Duodenal mucosa (tissue), 2 donors: Measurements from ENCODE around the gene SEL1L3.

ENCODE experiments used
- H3K27ac ChIP-seq: one replicate; pipeline ENCODE4 v1.7.0; 2013; ENCODE audit warnings: low read depth, low read length
- H3K27me3 ChIP-seq, 2 donors: one replicate each; pipeline ENCODE4 v1.7.0; 2013; ENCODE audit warnings: low read length in 2 of 2, control low read depth in 1 of 2; ENCODE audit not compliant: insufficient read depth in 2 of 2, control insufficient read depth in 1 of 2
- H3K36me3 ChIP-seq, 2 donors: one replicate each; pipeline ENCODE4 v1.7.0; 2013; ENCODE audit warnings: low read length in 2 of 2, control low read depth in 1 of 2; ENCODE audit not compliant: insufficient read depth in 2 of 2, control insufficient read depth in 1 of 2
- H3K4me1 ChIP-seq, 2 donors: one replicate each; pipeline ENCODE4 v1.7.0; 2013; ENCODE audit warnings: low read length in 2 of 2, control low read depth in 1 of 2; ENCODE audit not compliant: insufficient read depth in 2 of 2, control insufficient read depth in 1 of 2
- H3K4me3 ChIP-seq, 2 donors: one replicate each; pipeline ENCODE4 v1.7.0; 2013; ENCODE audit warnings: low read length in 2 of 2, low read depth in 1 of 2
- H3K9ac ChIP-seq, 2 donors: one replicate each; pipeline ENCODE4 v1.7.0; 2013; ENCODE audit warnings: low read length in 2 of 2, low read depth in 1 of 2
- H3K9me3 ChIP-seq, 2 donors: one replicate each; pipeline ENCODE4 v1.7.0; 2013; ENCODE audit warnings: low read length in 2 of 2, control low read depth in 1 of 2; ENCODE audit not compliant: control insufficient read depth in 1 of 2

SEL1L3 gene

DNA sequence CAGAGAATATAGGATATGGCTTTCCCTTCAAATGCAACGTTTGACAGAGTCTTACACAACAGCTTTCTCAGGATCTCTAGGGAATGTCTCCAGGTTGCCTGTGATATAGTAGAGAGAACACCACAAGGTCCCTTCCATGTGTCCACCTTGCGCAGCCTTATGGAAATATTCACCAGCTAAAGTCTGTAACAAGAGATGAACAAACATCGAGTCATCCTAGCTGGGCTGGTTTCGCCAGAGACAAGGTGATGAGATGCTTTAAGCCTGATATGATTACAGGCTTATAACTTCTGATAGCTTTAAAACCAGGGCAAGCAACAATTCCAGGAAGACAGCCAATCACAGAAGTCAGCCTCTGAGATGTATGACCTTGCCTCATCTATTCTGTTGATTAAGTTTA lies 83.8 kb downstream of the SEL1L3 start:
- Histone ChIP-seq H3K4me3 (no peak overlapping the region), H3K36me3 (peaks cover 52 to 76% of the 10 kb centered on the region in 2 donors), H3K4me1 (no peaks in the 10 kb centered on the region), H3K27ac (no peak overlapping the region), H3K9ac (no peak overlapping the region), H3K27me3 (no peaks in the 10 kb centered on the region), H3K9me3 (no peaks in the 10 kb centered on the region)

DNA sequence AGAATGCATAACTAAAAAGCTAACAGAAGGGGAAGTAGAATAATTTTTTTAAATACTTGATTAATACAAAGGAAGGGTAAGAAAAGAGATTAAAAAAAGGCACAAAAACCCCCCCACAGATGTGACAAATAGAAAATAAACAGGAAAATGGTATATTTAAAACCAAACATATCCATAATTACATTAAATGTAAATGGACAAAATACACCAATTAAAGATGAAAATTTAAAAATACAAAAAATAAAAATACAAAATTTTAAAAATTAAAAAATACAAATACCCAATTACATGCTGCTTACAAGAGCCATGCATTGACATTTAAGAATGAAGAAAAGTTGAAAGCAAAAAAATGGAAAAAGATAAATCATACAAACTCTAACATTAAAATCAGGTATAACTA lies 86.0 kb downstream of the SEL1L3 start:
- no peak overlapping the region for H3K9ac ChIP-seq
- H3K27ac ChIP-seq = no peak overlapping the region
- H3K9me3 ChIP-seq = no peaks in the 10 kb centered on the region
- no peaks in the 10 kb centered on the region for H3K27me3 ChIP-seq
- no peak overlapping the region for H3K4me3 ChIP-seq
- no peaks in the 10 kb centered on the region for H3K4me1 ChIP-seq
- H3K36me3 ChIP-seq = peaks cover 41 to 58% of the 10 kb centered on the region in 2 donors

DNA sequence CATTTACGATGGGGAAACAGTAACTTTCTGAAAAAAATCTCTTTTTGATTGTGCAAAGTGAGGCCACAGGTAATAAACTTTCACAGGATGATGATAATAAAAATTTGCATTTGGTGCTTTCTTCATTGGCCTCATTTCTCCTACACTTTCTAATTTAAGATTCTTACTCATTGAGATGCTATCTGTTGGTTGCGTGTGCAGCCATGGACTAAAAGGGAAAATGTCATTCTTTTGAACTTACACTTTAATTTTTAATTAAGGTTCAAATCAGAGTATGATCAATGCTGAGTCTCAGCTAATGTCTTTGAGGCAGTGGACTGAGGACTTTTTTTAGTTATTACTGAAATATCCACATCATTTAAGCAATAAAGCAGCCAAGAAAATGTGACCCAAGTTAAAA lies 87.6 kb downstream of the SEL1L3 start:
- H3K27ac ChIP-seq = no peak overlapping the region
- H3K27me3 ChIP-seq = no peaks in the 10 kb centered on the region
- no peak overlapping the region for H3K4me3 ChIP-seq
- no peak overlapping the region for H3K9ac ChIP-seq
- no peaks in the 10 kb centered on the region for H3K4me1 ChIP-seq
- H3K9me3 ChIP-seq = no peaks in the 10 kb centered on the region
- H3K36me3 ChIP-seq = peaks cover 35 to 45% of the 10 kb centered on the region in 2 donors

DNA sequence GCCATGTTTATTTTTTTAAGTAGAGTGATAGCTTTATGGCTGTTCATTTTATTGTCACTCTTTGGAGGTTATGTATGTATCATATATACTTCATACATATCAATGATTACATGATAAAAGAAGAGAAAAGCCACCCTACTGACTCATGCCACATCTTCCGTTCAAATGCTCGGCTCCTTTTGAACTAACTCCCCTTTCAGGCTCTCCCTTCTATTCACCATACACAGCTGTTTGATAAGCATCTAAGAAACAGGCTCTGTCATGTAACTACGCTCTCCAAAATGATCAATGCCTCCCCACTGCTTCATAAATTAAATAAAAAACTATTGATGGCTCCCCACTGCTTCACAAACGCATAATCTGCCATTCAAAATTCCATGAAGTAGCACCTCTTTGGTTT lies 89.4 kb downstream of the SEL1L3 start:
- Histone ChIP-seq H3K36me3 (peaks cover 30 to 40% of the 10 kb centered on the region in 2 donors), H3K27ac (no peak overlapping the region), H3K9me3 (no peaks in the 10 kb centered on the region), H3K4me3 (no peak overlapping the region), H3K4me1 (no peaks in the 10 kb centered on the region), H3K9ac (no peak overlapping the region), H3K27me3 (no peaks in the 10 kb centered on the region)

DNA sequence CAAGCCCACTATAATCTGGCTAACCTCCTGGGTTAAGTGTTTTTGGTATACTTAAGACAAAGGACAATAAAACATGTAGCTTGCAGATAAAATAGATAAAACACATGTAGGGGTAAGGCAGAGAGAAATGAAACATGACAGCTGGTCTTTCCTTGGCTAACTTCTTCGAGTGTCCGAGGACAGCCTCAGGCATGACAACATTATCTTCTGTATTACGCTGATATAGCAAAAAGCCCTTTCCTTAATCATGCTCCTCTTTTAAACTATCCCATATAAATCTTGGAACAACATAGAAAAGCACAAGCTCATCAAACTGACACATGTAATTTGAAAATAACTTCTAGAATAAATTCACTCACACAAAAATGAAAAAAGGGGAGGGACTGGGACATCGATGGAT lies 91.1 kb downstream of the SEL1L3 start:
- Histone ChIP-seq H3K27ac (no peak overlapping the region), H3K4me3 (no peak overlapping the region), H3K9ac (no peak overlapping the region), H3K9me3 (no peaks in the 10 kb centered on the region), H3K36me3 (peaks cover 31 to 36% of the 10 kb centered on the region in 2 donors), H3K4me1 (no peaks in the 10 kb centered on the region), H3K27me3 (no peaks in the 10 kb centered on the region)

DNA sequence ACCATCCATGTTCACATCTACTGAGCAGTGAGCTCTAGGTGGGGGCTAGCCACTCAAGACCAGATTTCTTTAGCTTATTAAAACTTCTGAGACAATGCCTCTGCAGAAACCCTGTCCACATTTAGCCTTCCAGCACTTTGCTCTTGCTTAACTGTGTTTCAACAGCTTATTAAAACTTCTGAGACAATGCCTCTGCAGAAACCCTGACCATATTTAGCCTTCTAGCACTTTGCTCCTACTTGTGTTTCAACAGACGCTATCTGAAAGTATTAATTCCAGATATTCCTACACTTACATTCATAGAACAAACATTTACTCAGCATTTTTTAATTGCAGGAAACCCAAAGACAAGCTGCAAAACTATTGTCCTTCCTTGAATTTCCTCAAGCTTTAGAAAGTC lies 91.9 kb downstream of the SEL1L3 start:
- Histone ChIP-seq H3K4me1 (no peaks in the 10 kb centered on the region), H3K4me3 (no peak overlapping the region), H3K27ac (no peak overlapping the region), H3K9me3 (no peaks in the 10 kb centered on the region), H3K9ac (no peak overlapping the region), H3K36me3 (peaks cover 31 to 37% of the 10 kb centered on the region in 2 donors), H3K27me3 (no peaks in the 10 kb centered on the region)

DNA sequence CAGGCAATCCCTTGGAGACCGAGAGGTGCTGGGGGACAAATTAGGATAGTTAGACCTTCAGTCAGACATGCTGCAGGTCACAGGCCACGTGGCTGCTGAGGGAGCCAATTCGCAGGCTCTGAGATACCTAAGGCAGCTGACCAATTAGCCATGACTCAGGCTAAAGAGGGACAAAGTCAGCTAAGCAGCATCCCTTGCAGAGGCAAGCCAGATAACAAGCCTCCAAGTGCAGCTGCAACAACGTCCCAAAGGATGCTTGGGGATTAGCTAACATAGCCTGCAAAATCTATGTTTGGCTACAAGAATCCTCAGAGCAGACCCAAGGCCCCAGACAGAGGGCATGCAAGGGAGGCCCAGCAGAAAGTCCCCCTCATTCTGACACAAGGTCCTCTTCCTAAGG lies 93.5 kb downstream of the SEL1L3 start:
- H3K27ac ChIP-seq = no peak overlapping the region
- H3K27me3 ChIP-seq = no peaks in the 10 kb centered on the region
- peaks cover 31 to 43% of the 10 kb centered on the region in 2 donors for H3K36me3 ChIP-seq
- H3K4me3 ChIP-seq = no peak overlapping the region
- H3K4me1 ChIP-seq = no peaks in the 10 kb centered on the region
- no peak overlapping the region for H3K9ac ChIP-seq
- no peaks in the 10 kb centered on the region for H3K9me3 ChIP-seq

DNA sequence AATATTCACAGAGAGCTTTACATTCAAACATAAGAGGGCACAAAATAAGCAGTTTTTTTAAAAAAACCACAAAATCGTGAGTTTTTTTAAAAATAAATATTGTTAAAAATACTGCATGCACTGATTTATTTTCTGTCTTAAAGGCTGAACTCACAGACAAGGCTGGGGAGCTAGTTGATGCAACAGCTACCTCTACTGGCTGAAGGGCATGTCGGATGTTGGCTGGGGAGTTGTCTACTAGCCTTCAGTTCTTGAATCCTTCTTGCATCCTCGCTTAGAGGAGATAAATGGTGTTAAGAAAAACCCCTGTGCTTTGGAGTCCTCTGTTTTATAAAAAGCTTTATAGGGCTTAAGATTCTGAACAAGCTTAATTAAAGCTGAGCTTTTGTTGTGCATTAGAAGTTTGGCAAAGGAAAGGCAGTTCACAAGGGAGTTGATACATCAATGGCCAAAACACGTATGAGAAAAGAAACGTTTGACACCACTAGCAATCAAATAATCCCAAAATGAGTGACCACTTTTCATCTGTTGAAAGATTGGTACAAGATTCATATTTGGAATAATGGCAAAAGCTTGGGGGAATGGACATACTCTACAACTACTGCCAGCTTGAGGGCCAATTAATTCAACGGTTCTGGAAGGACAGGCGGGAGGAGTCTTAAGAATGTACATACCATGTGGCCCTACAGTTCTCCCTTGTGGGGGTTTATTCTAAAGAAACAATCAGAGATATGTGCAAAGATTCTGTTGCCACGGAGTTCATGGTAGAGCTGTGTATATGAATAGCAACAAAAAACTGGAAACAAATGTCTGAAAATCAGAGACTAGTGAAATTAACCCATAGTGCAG lies 94.7 kb downstream of the SEL1L3 start:
- Histone ChIP-seq H3K36me3 (peaks cover 26 to 37% of the 10 kb centered on the region in 2 donors), H3K9ac (no peak overlapping the region), H3K27me3 (no peaks in the 10 kb centered on the region), H3K27ac (no peak overlapping the region), H3K9me3 (no peaks in the 10 kb centered on the region), H3K4me3 (no peak overlapping the region), H3K4me1 (no peaks in the 10 kb centered on the region)

DNA sequence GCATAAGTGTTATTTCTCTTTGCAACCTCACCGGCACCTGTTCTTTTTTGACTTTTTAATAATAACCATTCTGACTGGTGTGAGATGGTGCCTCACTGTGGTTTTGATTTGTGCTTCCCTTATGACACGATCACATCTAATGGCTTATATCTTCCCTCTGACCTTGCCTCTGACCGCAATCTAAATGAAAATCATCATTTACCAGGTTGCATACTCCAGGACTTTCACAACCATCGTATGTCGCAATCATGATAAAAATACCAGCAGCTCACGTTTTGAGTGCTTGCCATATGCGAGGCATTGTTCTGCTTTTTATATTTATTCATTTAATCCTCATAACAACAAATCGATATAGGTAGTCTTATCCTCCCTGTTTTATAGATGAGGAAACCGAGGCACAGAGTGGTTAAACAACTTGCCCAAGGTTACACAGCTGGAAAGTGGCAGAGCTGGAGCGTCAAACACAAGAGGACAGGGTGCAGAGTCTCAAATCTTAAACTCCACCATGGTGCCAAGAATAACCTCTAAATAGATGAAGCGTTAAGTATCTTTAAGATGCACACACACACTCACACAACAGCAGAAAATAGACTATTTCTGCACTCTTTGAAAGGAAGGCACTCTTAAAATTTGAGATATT lies 102.2 kb downstream of the SEL1L3 start:
- Histone ChIP-seq H3K36me3 (peaks cover 36 to 60% of the 10 kb centered on the region in 2 donors), H3K4me1 (no peaks in the 10 kb centered on the region), H3K4me3 (no peak overlapping the region), H3K9me3 (no peaks in the 10 kb centered on the region), H3K27ac (no peak overlapping the region), H3K27me3 (no peaks in the 10 kb centered on the region), H3K9ac (no peak overlapping the region)

DNA sequence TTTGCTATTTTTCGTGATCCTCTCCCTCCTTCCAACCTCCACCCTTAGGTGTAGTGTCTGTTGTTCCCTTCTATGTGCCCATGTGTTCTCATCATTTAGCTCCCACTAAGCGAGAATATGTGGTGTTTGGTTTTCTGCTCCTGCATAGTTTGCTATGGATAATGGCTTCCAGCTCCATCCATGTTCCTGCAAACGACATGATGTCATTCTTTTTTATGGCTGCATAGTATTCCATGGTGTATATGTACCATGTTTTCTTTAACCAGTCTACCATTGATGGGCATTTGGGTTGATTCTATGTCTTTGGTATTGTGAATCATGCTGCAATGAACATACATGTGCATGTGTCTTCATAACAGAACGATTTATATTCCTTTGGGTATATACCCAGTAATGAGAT lies 102.7 kb downstream of the SEL1L3 start:
- Histone ChIP-seq H3K9me3 (no peaks in the 10 kb centered on the region), H3K4me1 (no peaks in the 10 kb centered on the region), H3K27me3 (no peaks in the 10 kb centered on the region), H3K27ac (no peak overlapping the region), H3K36me3 (peaks cover 36 to 60% of the 10 kb centered on the region in 2 donors), H3K9ac (no peak overlapping the region), H3K4me3 (no peak overlapping the region)
